Spleen (tissue), 7 donors: Measurements from ENCODE around the gene SUCLG2.

ENCODE experiments used
- CTCF ChIP-seq, 11 experiments: fragments of 200-600 bp in 7 of 11; fragments of 450-650 bp in 4 of 11; sonication (generic) in 4 of 11; IDR thresholded peaks in 8 of 11; conservative IDR thresholded peaks in 3 of 11; 1 replicate in 7 of 11; 2 replicates in 4 of 11; pipeline versions ENCODE4 v1.4.0 to v1.8.0; 2016 to 2021; ENCODE audit warnings: antibody characterized with exemption in 11 of 11, inconsistent platforms in 4 of 11, mild to moderate bottlenecking in 1 of 11
- POLR2A ChIP-seq, 3 donors: fragments of 450-650 bp; IDR thresholded peaks; one replicate each; pipeline ENCODE4 v1.5.1; 2017; ENCODE audit warnings: antibody characterized with exemption in 3 of 3, mild to moderate bottlenecking in 1 of 3
- POLR2AphosphoS5 ChIP-seq, 3 donors: sonication (generic); formaldehyde crosslinking; IDR thresholded peaks; one replicate each; pipeline ENCODE4 v1.5.1; 2017; ENCODE audit warnings: antibody characterized with exemption in 3 of 3
- donor health status: DM: no; HTN: no; CAD: no; lungs with moderate emphysema.
- donor health status: DM: no; HTN: no; CAD: no.
- donor health status: DM: no; HTN: no; CAD: no.

GRCh38 chr3:67609709-67610108, 44.7 kb downstream of the SUCLG2 start:
- TF ChIP-seq CTCF (IDR thresholded peaks at IDR 0.05 in 8 of 11, conservative IDR thresholded peaks at IDR 0.05 in 3 of 11) = no peak
- TF ChIP-seq POLR2A (IDR thresholded peaks at IDR 0.05) = no peak
- TF ChIP-seq POLR2AphosphoS5 (IDR thresholded peaks at IDR 0.05) = no peak
